HG03439 (cell line): ENCODE measurements around the gene ESYT2.

Experiments used
- ATAC-seq: cut with Tn5 transposase; IDR thresholded peaks from one replicate; pipeline ENCODE4 v1.9.1; 2021; ENCODE audit warnings: mild to moderate bottlenecking, moderate library complexity; ENCODE audit not compliant: unreplicated experiment

ESYT2 gene

GRCh38 chr7:158771213-158771834 is 58.0 kb downstream of the ESYT2 start:
- ATAC-seq = no peak

GRCh38 chr7:158767707-158768106 is 61.6 kb downstream of the ESYT2 start:
- no peak for ATAC-seq

- no peak for ATAC-seq
Observed at GRCh38 chr7:158766570-158767281, 62.6 kb downstream of the ESYT2 start.

DNA sequence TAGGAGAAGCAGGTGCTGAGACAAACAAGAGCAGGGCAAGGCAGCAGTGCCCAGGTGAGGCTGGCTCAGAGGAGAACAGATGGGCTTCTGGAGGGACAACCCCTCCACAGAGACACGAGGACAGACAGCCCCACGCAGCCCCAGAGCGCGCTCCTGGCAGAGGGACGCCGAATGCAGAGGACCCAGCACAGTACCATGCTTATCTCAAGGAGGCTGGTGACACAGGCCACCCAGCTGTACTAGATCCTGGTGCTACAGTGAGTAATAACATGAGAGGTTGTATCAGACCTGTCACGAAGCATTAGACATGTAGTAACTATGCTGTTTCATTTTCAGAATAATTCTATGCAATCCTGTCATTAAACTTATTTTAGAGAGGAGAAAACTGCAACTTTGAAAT is 64.3 kb downstream of the ESYT2 start:
- ATAC-seq = no peak

DNA sequence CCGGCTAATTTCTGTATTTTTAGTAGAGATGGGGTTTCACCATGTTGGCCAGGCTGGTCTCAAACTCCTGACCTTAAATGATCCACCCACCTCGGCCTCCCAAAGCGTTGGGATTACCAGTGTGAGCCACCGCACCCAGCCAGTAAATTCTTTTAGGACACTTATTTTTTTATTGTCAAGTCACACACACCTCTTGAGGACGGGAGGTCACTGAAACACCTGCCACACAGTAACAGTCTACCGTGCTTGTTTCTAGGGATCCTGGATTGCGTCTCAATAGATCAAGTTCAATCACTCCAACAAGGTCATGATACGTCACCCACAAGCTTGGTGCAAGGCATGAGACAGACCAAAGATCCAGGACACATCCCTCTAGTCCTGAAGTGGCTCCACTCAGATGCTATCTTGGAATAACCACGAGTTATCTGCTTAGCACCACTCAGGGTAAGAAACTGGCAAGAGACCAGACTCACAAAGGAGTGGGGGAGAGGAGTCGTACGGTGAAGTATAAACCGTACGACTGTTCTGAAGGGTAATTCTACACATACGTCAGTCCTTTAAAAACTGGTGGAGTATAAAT is 65.8 kb downstream of the ESYT2 start:
- no peak for ATAC-seq

DNA sequence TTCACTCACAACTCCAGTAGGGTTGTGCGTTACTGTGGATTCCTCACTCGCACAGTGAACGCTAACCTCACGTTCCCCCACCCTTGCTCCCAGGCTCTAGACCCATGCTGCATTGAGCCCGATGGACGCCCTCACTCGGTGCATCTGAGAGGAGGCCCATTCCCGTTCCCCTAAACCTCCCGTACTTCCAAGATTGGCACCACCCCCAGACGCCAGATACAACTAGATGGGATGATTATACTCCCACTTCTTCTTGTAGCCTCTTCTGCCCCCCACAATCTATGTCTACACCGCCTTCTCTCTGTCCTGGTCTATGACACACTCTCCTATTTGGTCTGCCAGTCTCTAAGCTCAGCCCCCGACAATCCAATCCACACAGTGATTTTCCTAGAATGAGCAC is 67.4 kb downstream of the ESYT2 start:
- no peak for ATAC-seq

DNA sequence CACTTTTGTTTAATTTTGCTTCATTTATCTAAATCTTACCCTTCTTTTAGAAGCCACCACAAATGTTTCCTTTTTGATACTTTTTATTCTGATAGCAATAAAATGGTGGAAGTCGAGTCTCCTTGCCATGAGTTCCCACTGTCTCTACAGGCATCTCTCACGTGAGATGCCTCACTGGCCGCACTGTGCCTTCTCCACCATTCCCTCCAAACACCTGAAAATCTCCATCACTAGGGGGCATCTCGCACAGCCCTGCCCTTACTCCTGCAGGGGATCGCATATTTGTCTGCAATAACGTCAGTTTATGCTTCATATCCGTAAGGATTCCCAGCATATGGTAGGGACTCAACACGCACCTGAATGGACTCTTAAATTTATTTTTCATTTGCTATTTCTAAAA is 68.4 kb downstream of the ESYT2 start:
- ATAC-seq = no peak

DNA sequence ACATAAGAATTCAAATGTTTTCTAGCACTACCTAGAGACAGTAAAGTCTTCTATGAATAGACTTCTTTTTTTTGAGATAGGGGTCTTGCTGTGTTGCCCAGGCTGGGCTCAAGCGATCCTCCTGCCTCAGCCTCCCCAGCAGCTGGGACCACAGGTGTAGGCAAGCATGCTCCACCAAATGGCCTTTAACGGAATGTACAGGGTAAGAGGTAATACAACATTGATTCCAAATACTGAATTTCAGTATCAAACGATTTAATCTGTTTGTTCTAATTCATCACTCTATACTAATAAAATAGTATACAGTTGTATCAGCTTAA is 68.9 kb downstream of the ESYT2 start:
- no peak for ATAC-seq

GRCh38 chr7:158759749-158760444 is 69.4 kb downstream of the ESYT2 start:
- no peak for ATAC-seq

DNA sequence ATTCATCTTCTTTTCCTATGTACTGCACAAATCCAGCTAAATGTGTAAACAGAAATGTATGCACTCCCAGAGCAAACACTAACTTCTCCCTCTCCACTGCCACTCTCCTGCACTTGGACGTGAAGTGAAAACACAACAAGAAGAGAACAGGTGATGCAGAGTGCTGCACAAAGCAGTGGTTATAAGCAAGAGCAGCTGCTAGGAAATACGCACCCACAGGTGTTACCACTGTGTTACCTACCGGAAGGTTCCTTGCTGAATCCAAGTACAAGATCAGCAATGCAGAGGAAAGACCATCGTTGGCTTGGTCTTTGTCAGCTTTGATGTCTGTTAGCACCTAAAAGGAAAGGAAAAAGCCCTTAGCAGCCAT is 70.1 kb downstream of the ESYT2 start:
- no peak for ATAC-seq

GRCh38 chr7:158758586-158759244 is 70.6 kb downstream of the ESYT2 start:
- no peak for ATAC-seq

GRCh38 chr7:158757404-158757989 is 71.8 kb downstream of the ESYT2 start:
- ATAC-seq = no peak

- no peak for ATAC-seq
Observed at GRCh38 chr7:158754746-158755444, 74.4 kb downstream of the ESYT2 start.

DNA sequence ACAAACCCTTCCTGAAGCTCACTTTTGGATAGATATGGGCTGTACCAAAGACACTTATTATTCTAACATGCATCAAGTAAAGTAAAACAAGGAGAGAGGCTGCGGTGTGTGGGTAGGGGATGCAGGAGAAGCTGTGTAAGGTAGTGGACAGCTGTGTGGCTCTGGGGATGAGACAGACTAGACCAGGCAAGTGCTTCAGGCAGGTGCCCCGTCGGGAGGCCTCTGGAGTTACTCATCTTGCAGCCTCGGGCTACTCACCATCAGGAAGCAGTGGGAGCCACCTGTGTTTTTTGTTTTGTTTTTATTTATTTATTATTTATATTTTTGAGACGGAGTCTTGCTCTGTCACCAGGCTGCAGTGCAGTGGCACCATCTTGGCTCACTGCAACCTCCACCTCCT is 75.4 kb downstream of the ESYT2 start:
- no peak for ATAC-seq

DNA sequence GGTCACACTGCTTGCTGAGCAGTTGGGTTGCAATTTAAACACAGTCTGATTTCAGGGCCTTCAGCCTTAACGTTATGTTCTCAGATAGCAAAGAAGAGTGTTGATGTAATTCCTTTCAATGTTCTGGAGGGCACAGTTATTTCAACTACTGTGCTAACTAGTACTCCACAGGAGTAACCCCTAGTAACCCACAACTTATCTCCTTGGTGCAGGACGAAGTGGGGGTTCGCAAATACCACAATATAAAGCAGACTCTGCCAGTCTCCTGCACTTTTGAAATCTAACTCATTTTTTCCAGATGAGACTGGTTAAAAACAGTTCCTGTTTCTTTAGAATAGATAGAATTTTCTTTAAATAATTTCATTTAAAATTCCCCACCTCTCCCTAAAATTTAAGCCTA is 77.6 kb downstream of the ESYT2 start:
- ATAC-seq = no peak

DNA sequence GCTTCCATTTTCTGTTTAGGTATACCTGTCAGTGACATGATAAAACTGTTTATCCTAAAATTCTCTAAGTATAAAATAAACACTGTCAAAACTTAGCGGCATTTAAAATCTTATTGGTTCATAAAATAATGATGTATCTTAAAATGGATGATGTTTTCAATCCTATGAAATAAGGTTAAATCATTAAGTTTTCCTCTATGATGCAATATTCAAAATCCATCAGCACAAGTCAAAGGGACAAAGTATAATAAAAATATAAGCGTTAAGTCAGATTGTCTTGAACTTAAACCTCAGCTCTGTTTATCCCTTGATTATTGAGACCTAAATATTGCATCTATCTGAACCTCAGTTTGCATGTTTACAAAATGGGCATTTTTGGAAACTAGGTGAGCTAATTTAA is 78.1 kb downstream of the ESYT2 start:
- no peak for ATAC-seq

DNA sequence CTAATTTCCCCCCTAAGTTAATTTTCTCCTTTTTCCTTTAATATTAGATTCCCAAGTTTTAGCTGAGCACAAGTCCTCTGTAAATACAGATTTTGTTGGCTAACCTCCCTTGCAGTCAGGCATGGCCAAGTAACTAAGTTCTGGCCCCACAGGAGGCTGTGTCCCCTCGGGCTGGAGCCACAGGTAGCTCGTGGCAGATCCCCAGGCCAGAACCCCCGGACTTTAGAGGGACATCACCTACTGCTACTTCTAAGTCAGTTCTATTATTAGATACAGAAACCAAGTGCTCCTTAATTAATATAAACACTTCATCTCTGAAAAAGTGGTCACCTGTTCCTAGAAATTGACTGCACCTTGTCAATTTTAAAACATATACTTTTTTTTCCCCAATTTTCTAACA is 78.6 kb downstream of the ESYT2 start:
- ATAC-seq = no peak

- no peak for ATAC-seq
Observed at GRCh38 chr7:158749396-158749795, 79.9 kb downstream of the ESYT2 start.

DNA sequence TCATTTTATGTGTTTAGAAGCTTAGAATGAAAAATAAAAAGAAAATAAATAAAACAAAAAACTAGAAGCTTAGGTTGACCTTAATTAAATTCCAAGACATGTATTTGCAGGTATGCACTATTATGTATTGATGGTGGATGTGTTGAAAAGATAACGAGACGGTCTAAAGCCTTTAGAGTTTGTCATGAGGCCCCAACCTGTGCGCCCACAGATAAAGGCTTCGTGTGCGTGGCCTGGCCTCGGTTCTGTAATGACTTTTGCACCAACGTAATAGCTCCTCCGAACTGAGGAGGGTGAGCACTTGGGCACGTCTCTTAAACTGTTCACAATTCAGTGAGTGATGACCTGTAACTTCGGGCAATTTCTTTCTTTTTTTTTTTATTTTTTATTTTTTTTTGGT is 81.0 kb downstream of the ESYT2 start:
- ATAC-seq = no peak

DNA sequence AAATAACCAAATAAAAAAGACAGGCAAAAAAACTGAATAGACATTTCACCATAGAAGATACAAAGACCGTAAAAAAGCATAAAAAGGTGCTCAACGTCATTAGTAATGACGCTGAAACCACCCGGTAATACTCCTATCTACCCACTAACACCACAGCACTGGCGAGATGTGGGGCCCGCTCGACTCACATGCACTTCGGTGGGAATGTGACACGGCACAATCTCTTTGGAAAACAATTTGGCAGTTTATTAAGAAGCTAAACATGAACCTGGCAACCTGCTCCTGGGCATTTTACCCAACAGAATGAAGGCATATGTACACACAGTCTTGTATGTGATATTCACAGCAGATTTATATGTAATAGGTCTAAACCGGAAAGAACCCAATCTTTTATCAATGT is 81.9 kb downstream of the ESYT2 start:
- no peak for ATAC-seq

GRCh38 chr7:158746957-158747356 is 82.4 kb downstream of the ESYT2 start:
- ATAC-seq = no peak
